Measurements from ENCODE around the gene RPS6KA2. TPM values are rescaled to one million over a fixed set of nuclear protein-coding genes. Genes with fewer than 3 reads are reported as not detected.

RPS6KA2 gene
- total and polyA plus RNA-seq, 2 donors (not counting 3 experiments of a cell fraction or from before 2014, with no cell fraction given): 54.5 to 75.8 TPM

DNA sequence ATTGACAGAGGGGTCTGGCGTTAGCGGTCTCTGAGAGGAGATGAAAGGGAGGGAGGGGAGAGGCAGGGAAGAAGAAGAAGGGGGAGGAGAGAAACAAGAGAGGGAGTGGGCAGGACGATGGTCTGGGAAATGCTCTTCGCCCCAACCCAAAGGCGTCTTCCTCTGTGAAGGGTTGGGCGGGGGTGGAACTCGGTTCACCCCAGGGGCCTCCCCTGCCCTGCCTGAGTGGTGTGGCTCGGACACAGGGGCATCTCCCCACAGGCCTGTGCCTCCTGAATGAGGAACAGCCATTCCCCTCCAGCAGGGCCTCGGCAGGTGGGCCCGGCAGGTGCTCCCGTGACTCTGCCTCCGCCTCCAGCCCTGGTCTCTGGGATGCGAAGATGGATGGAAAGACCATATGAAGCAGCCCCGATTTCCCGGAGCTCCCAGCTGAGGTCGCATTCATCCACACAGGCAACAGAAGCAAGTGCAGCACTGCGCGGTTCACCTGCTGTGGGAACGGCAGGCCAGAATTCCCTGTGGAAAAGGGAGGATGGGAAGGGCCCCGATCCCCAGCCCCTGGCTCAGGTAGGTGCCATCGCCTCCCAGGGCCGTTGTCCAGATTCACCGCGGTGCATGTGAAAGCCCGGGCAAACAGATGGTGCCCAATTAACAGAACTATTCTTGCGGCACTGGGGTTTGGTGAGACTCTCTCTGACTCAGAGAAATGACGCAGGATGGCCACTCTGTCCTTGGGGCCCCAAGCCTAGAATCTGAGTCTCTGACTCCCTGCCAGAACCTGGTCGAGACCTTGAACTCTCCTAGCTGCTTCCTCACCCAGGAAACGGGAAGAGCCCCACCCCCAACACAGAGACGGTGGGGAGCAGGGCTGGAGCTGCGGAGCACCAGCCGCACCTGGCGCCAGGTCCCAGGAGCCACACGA is 29.4 kb upstream of the RPS6KA2 start:
- Histone ChIP-seq H3K4me1 (ENCODE audit: control insufficient read depth, extremely low read depth, insufficient read depth, low read length) (no peaks in the 10 kb centered on the region), H2AFZ (ENCODE audit: low read depth, low read length) (no peak overlapping the region), H3K27ac (ENCODE audit: insufficient read depth, low read depth, low read length) (no peak overlapping the region), H3K9me3 (replicated peaks; ENCODE audit: control insufficient read depth, insufficient read depth, low read length) (no peaks in the 10 kb centered on the region), H3K4me2 (ENCODE audit: insufficient read depth, low read length) (no peak overlapping the region), H3K27me3 (ENCODE audit: control insufficient read depth in 2 of 2, insufficient read depth in 2 of 2, low read length in 2 of 2) (peaks cover 1 to 7% of the 10 kb centered on the region in 2 experiments), H3K36me3 (ENCODE audit: control insufficient read depth in 2 of 2, extremely low read depth in 1 of 2, insufficient read depth in 2 of 2, low read length in 2 of 2) (no peaks in the 10 kb centered on the region), H3K9ac (replicated peaks; ENCODE audit: extremely low read depth, insufficient read depth, low read length) (no peak overlapping the region), H4K20me1 (replicated peaks; ENCODE audit: control insufficient read depth, extremely low read depth, insufficient read depth, low read length) (no peaks in the 10 kb centered on the region), H3K9me1 (replicated peaks; ENCODE audit: control insufficient read depth, extremely low read depth, insufficient read depth, low read length) (no peaks in the 10 kb centered on the region), H3K4me3 (replicated peaks in 1 of 3; ENCODE audit: insufficient read depth in 1 of 3, low read depth in 1 of 3, low read length in 3 of 3) (no peak overlapping the region), H3K79me2 (ENCODE audit: control insufficient read depth, insufficient read depth, low read length) (no peaks in the 10 kb centered on the region)
- TF ChIP-seq POLR2AphosphoS5 (IDR thresholded peaks at IDR 0.05; ENCODE audit: insufficient read depth, low read depth, low read length): no peak
- TF ChIP-seq GATA2 (IDR thresholded peaks at IDR 0.05; ENCODE audit: insufficient read depth, insufficient read length, low read depth, low read length): no peak
- TF ChIP-seq JUN (IDR thresholded peaks at IDR 0.05; ENCODE audit: borderline replicate concordance, insufficient read depth, insufficient read length, low read depth): no peak
- no peak for TF ChIP-seq MYC (IDR thresholded peaks at IDR 0.05; ENCODE audit: low read depth, low read length)
- TF ChIP-seq, protein P1, sequence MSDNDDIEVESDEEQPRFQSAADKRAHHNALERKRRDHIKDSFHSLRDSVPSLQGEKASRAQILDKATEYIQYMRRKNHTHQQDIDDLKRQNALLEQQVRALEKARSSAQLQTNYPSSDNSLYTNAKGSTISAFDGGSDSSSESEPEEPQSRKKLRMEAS (IDR thresholded peaks at IDR 0.05; ENCODE audit: insufficient read depth, insufficient read length): no peak
- TF ChIP-seq EZH2 (IDR thresholded peaks at IDR 0.05; ENCODE audit: borderline replicate concordance, low read depth, low read length, severe bottlenecking): no peak
- no peak for TF ChIP-seq POLR2A (IDR thresholded peaks at IDR 0.05; ENCODE audit: low read depth, low read length)
- TF ChIP-seq, protein P2, sequence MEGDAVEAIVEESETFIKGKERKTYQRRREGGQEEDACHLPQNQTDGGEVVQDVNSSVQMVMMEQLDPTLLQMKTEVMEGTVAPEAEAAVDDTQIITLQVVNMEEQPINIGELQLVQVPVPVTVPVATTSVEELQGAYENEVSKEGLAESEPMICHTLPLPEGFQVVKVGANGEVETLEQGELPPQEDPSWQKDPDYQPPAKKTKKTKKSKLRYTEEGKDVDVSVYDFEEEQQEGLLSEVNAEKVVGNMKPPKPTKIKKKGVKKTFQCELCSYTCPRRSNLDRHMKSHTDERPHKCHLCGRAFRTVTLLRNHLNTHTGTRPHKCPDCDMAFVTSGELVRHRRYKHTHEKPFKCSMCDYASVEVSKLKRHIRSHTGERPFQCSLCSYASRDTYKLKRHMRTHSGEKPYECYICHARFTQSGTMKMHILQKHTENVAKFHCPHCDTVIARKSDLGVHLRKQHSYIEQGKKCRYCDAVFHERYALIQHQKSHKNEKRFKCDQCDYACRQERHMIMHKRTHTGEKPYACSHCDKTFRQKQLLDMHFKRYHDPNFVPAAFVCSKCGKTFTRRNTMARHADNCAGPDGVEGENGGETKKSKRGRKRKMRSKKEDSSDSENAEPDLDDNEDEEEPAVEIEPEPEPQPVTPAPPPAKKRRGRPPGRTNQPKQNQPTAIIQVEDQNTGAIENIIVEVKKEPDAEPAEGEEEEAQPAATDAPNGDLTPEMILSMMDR (IDR thresholded peaks at IDR 0.05; ENCODE audit: extremely low read depth in 1 of 2, insufficient read depth in 1 of 2, low read depth in 1 of 2, low read length in 2 of 2): no peak
- TF ChIP-seq FOS (IDR thresholded peaks at IDR 0.05; ENCODE audit: borderline replicate concordance, insufficient read depth, low read length): no peak
- FAIRE-seq: no peak
- no peak for DNase-seq (ENCODE audit: low read depth, low spot score)
- intact Hi-C loops (cut with micrococcal nuclease) (no loop called here), dilution Hi-C loops (cut with MboI; ENCODE audit: extremely low pct_ligation_motif_present, low sequenced_read_pairs) (no loop called here)
- ChIA-PET POLR2A (no interaction called here), CTCF (no interaction called here)
- no TSS peak for BruUV-seq (replicated peaks)

Measured in endothelial cell of umbilical vein (primary cell).